ENCODE data around the gene GSK3B. TPM values are rescaled to one million over a fixed set of nuclear protein-coding genes. Genes with fewer than 3 reads are reported as not detected.

GSK3B gene
- total and polyA plus RNA-seq, 10 of the 15 experiments (the other 5 are each of a cell fraction or from before 2014, with no cell fraction given), result 8.5 to 49.8 (median 25.5) TPM

DNA sequence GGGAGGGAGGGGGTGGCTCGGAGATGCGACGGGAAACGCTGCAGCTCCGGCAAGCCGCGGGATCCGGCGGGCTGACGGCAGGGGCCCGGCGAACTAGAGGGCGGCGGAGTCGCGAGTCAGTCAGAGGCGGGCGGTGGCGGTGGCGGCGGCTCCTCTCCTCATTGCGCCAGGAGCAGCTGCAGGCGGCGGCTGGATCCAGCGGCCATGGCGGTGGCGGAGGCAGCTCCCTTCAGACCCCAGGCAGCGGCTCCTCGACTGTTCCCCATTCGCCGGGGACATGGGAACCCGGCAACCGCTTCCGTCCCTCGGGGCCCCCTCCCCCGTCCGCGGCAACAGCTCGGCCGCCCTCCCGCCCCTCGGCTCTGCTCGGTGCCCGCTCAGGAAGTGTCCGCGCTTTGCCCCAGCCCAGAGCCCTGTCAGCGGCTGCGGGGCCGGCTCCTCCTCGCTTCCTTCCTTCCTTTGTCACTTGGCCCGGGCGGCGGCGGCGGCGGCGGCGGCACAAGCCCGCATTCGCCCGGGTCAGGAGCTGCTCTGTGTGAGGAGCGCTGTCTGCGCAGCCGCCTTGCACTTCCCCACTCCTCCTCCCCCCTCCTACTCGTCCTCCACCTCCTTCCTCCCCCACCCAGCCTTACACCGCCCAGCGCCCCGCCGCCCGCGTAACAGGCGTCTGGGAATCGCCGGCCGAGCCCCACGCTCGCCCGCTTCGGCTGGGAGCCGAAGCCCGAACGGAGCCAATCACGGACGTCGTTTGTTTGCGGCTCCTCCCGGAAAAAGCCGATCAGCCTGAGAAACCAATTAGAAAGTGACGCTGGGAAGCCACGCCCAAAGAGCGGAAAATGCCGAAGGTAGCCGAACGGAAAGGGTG, at the start of gene GSK3B (continued):
- TF ChIP-seq EP300 (IDR thresholded peaks at IDR 0.05; ENCODE audit: borderline replicate concordance in 1 of 2, control insufficient read depth in 1 of 2, low read depth in 2 of 2, low read length in 2 of 2) (0 out of 4 replicates have a peak, but pooled peaks of 1 of the 2 experiments have one; percentile 31), WRNIP1 (IDR thresholded peaks at IDR 0.05; ENCODE audit: borderline replicate concordance, low read depth, low read length) (no peak), CBX3 (IDR thresholded peaks at IDR 0.05; ENCODE audit: borderline replicate concordance, low read depth) (no peak), ZSCAN29 (IDR thresholded peaks at IDR 0.05) (no peak), PAX5 (IDR thresholded peaks at IDR 0.05; ENCODE audit: borderline replicate concordance, low read depth, low read length) (peak; percentile 34; the same call in 1 of the 2 replicates), TAF1 (IDR thresholded peaks at IDR 0.05; ENCODE audit: borderline replicate concordance, low read depth, low read length) (peak; percentile 81), BHLHE40 (IDR thresholded peaks at IDR 0.05; ENCODE audit: borderline replicate concordance in 1 of 2, low read depth in 2 of 2, low read length in 1 of 2) (peak in 1 of 2 experiments; percentile 61; a peak in 1 of 4 replicates), NR2C2 (IDR thresholded peaks at IDR 0.05; ENCODE audit: borderline replicate concordance, control insufficient read depth, insufficient read length, low read depth) (no peak), EGR1 (IDR thresholded peaks at IDR 0.05; ENCODE audit: borderline replicate concordance in 1 of 2, low read depth in 2 of 2, low read length in 2 of 2) (peak in 1 of 2 experiments; percentile 53; a peak in 1 of 3 replicates), HCFC1 (IDR thresholded peaks at IDR 0.05; ENCODE audit: low read length) (no peak; the same call in 1 of the 2 replicates), BRCA1 (IDR thresholded peaks at IDR 0.05; ENCODE audit: low read depth, low read length) (no peak), TCF12 (IDR thresholded peaks at IDR 0.05; ENCODE audit: low read depth, low read length) (peak; percentile 72; the same call in 1 of the 2 replicates), SMAD1 (IDR thresholded peaks at IDR 0.05; ENCODE audit: low read depth, partially characterized antibody) (no peak), NFIC (IDR thresholded peaks at IDR 0.05; ENCODE audit: low read depth, low read length) (no peak), NRF1 (conservative IDR thresholded peaks at IDR 0.05; ENCODE audit: low read depth, low read length) (peak; percentile 41; the same call in 1 of the 2 replicates), CREM (IDR thresholded peaks at IDR 0.05; ENCODE audit: low read depth) (no peak), BACH1 (IDR thresholded peaks at IDR 0.05; ENCODE audit: borderline replicate concordance) (peak; percentile 71), LARP7 (IDR thresholded peaks at IDR 0.05) (0 out of 2 replicates have a peak, but pooled peaks have one; percentile 88), IKZF2 (IDR thresholded peaks at IDR 0.05) (peak; percentile 81 to 86; a peak in 3 of 4 replicates), YY1 (IDR thresholded peaks at IDR 0.05; ENCODE audit: low read depth, low read length) (peak; percentile 89), PML (IDR thresholded peaks at IDR 0.05; ENCODE audit: low read length) (0 out of 2 replicates have a peak, but pooled peaks have one; percentile 50), SMC3 (IDR thresholded peaks at IDR 0.05; ENCODE audit: borderline replicate concordance, low read length) (0 out of 2 replicates have a peak, but pooled peaks have one; percentile 4), NR2F1 (conservative IDR thresholded peaks at IDR 0.05) (peak; percentile 72), SIN3A (IDR thresholded peaks at IDR 0.05; ENCODE audit: low read depth, low read length) (no peak; the same call in 1 of the 2 replicates), POLR2AphosphoS2 (IDR thresholded peaks at IDR 0.05; ENCODE audit: low read depth, low read length) (peak; percentile 77; the same call in 1 of the 2 replicates)
- TF ChIP-seq, protein P1, sequence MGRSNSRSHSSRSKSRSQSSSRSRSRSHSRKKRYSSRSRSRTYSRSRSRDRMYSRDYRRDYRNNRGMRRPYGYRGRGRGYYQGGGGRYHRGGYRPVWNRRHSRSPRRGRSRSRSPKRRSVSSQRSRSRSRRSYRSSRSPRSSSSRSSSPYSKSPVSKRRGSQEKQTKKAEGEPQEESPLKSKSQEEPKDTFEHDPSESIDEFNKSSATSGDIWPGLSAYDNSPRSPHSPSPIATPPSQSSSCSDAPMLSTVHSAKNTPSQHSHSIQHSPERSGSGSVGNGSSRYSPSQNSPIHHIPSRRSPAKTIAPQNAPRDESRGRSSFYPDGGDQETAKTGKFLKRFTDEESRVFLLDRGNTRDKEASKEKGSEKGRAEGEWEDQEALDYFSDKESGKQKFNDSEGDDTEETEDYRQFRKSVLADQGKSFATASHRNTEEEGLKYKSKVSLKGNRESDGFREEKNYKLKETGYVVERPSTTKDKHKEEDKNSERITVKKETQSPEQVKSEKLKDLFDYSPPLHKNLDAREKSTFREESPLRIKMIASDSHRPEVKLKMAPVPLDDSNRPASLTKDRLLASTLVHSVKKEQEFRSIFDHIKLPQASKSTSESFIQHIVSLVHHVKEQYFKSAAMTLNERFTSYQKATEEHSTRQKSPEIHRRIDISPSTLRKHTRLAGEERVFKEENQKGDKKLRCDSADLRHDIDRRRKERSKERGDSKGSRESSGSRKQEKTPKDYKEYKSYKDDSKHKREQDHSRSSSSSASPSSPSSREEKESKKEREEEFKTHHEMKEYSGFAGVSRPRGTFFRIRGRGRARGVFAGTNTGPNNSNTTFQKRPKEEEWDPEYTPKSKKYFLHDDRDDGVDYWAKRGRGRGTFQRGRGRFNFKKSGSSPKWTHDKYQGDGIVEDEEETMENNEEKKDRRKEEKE (IDR thresholded peaks at IDR 0.05), result no peak
- TF ChIP-seq, protein P2, sequence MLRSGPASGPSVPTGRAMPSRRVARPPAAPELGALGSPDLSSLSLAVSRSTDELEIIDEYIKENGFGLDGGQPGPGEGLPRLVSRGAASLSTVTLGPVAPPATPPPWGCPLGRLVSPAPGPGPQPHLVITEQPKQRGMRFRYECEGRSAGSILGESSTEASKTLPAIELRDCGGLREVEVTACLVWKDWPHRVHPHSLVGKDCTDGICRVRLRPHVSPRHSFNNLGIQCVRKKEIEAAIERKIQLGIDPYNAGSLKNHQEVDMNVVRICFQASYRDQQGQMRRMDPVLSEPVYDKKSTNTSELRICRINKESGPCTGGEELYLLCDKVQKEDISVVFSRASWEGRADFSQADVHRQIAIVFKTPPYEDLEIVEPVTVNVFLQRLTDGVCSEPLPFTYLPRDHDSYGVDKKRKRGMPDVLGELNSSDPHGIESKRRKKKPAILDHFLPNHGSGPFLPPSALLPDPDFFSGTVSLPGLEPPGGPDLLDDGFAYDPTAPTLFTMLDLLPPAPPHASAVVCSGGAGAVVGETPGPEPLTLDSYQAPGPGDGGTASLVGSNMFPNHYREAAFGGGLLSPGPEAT (IDR thresholded peaks at IDR 0.05; ENCODE audit: low read depth), result no peak
